OCI-LY1 (cell line): Measurements from ENCODE around the gene MRPS27.

ENCODE experiments used
- CTCF ChIP-seq: fragments of 200-600 bp; sonication (generic), shearing (Covaris generic); IDR thresholded peaks from 2 replicates; pipeline ENCODE4 v1.5.1; 2017; ENCODE audit warnings: mild to moderate bottlenecking, antibody characterized with exemption, low read length, moderate library complexity, mixed read lengths
- EZH2 ChIP-seq: fragments of 200-600 bp; sonication (generic), shearing (Covaris generic); IDR thresholded peaks from 2 replicates; pipeline ENCODE4 v1.8.0; 2017; ENCODE audit warnings: borderline replicate concordance, mixed run types, mild to moderate bottlenecking, antibody characterized with exemption, low read length, moderate library complexity, mixed read lengths

- no peak for TF ChIP-seq CTCF
- TF ChIP-seq EZH2: no peak
These were observed 103.3 kb downstream of the MRPS27 start for GRCh38 chr5:72216756-72217155.
